Neural cell (in vitro differentiated cells): ENCODE results near the gene GLE1. TPM values are rescaled to one million over a fixed set of nuclear protein-coding genes. Genes with fewer than 3 reads are reported as not detected.

ENCODE experiments used
- H2AFZ ChIP-seq: fragments of 200-600, 300-800 bp; sonication (generic), shearing (Covaris generic); 2 replicates; pipeline ENCODE4 v1.6.0; 2014; ENCODE audit warnings: low read depth, mild to moderate bottlenecking, antibody characterized with exemption, low read length, moderate library complexity
- H3F3A ChIP-seq: fragments of 200-600 bp; shearing (Covaris generic); 2 replicates; pipeline ENCODE4 v1.6.1; 2016; ENCODE audit warnings: mild to moderate bottlenecking, moderate library complexity, mixed read lengths, antibody characterized with exemption, low read length; ENCODE audit not compliant: insufficient read depth, poor library complexity, severe bottlenecking
- H3K27ac ChIP-seq: fragments of 200-600, 300-800 bp; sonication (generic), shearing (Covaris generic); 2 replicates; pipeline ENCODE4 v1.5.1; 2014; ENCODE audit warnings: mild to moderate bottlenecking, low read length, moderate library complexity
- H3K27me3 ChIP-seq: fragments of 300-800, 200-600 bp; sonication (generic), shearing (Covaris generic); 2 replicates; pipeline ENCODE4 v1.6.0; 2014; ENCODE audit warnings: mild to moderate bottlenecking, low read depth, low read length, moderate library complexity; ENCODE audit not compliant: insufficient read depth
- H3K36me3 ChIP-seq: fragments of 300-800, 200-600 bp; sonication (generic), shearing (Covaris generic); 2 replicates; pipeline ENCODE4 v1.5.1; 2014; ENCODE audit warnings: mild to moderate bottlenecking, antibody characterized with exemption, low read length, moderate library complexity; ENCODE audit not compliant: insufficient read depth
- H3K4me2 ChIP-seq: fragments of 300-800, 200-600 bp; sonication (generic), shearing (Covaris generic); 2 replicates; pipeline ENCODE4 v1.6.0; 2014; ENCODE audit warnings: mild to moderate bottlenecking, low read length
- H3K4me3 ChIP-seq: fragments of 300-800, 200-600 bp; sonication (generic), shearing (Covaris generic); 2 replicates; pipeline ENCODE4 v1.5.1; 2014; ENCODE audit warnings: mild to moderate bottlenecking, low read length, moderate library complexity
- H3K79me2 ChIP-seq: fragments of 200-600 bp; shearing (Covaris generic); replicated peaks from 2 replicates; pipeline ENCODE4 v1.6.0; 2014; ENCODE audit warnings: mild to moderate bottlenecking, low read length, moderate library complexity; ENCODE audit not compliant: insufficient read depth
- H3K9ac ChIP-seq: fragments of 300-800, 200-600 bp; sonication (generic), shearing (Covaris generic); 2 replicates; pipeline ENCODE4 v1.6.1; 2016; ENCODE audit warnings: mild to moderate bottlenecking, low read length, mixed read lengths
- H3K9me2 ChIP-seq: fragments of 200-600 bp; shearing (Covaris generic); 2 replicates; pipeline ENCODE4 v1.6.1; 2016; ENCODE audit warnings: mild to moderate bottlenecking, low read length, mixed read lengths; ENCODE audit not compliant: insufficient read depth
- H3K9me3 ChIP-seq: fragments of 200-600, 300-800 bp; sonication (generic), shearing (Covaris generic); 2 replicates; pipeline ENCODE4 v1.6.1; 2016; ENCODE audit warnings: mild to moderate bottlenecking, mixed run types, low read length, moderate library complexity, mixed read lengths
- H4K20me1 ChIP-seq: fragments of 200-600 bp; shearing (Covaris generic); 2 replicates; pipeline ENCODE4 v1.6.1; 2016; ENCODE audit warnings: mild to moderate bottlenecking, mixed run types; ENCODE audit not compliant: insufficient read depth
- EP300 ChIP-seq: fragments of 450-650 bp; conservative IDR thresholded peaks from 2 replicates; pipeline ENCODE4 v1.6.1; 2014; ENCODE audit warnings: antibody characterized with exemption, mild to moderate bottlenecking, moderate library complexity; ENCODE audit not compliant: poor library complexity, severe bottlenecking
- EZH2 ChIP-seq: fragments of 200-600, 300-800 bp; shearing (Covaris generic), sonication (generic); IDR thresholded peaks from 2 replicates; pipeline ENCODE4 v1.6.1; 2014; ENCODE audit warnings: antibody characterized with exemption, low read length, borderline replicate concordance, mild to moderate bottlenecking; ENCODE audit not compliant: insufficient read depth, poor library complexity, severe bottlenecking
- MXI1 ChIP-seq: fragments of 450-650 bp; conservative IDR thresholded peaks from 2 replicates; pipeline ENCODE4 v1.6.1; 2014; ENCODE audit warnings: antibody characterized with exemption, mild to moderate bottlenecking; ENCODE audit not compliant: poor library complexity, severe bottlenecking
- POLR2AphosphoS5 ChIP-seq: IDR thresholded peaks from 2 replicates; pipeline ENCODE4 v1.6.1; 2012
- RAD21 ChIP-seq: fragments of 450-650 bp; conservative IDR thresholded peaks from 2 replicates; pipeline ENCODE4 v1.6.1; 2014; ENCODE audit warnings: antibody characterized with exemption, mild to moderate bottlenecking, moderate library complexity
- REST ChIP-seq: IDR thresholded peaks from 2 replicates; pipeline ENCODE4 v1.6.1; 2012; ENCODE audit warnings: borderline replicate concordance
- SMC3 ChIP-seq: fragments of 450-650 bp; conservative IDR thresholded peaks from 2 replicates; pipeline ENCODE4 v1.6.1; 2014; ENCODE audit warnings: antibody characterized with exemption, mild to moderate bottlenecking, moderate library complexity; ENCODE audit not compliant: poor library complexity
- TAF1 ChIP-seq: IDR thresholded peaks from 2 replicates; pipeline ENCODE4 v1.6.1; 2012; ENCODE audit warnings: low read depth
- polyA plus RNA-seq: library from polyadenylated mRNA; depleted of rRNA; stranded (reverse); fragments of >200 nt; gene quantifications from 2 replicates; pipeline ENCODE4 v1.2.3, GENCODE V29; 2014
- small RNA-seq, 3 experiments: library from RNA; depleted of rRNA; stranded (forward); fragments of <200 nt; gene quantifications; one replicate each; pipeline ENCODE3, GENCODE V24; 2012
- TF ChIP-seq, protein P1 (sequence below): fragments of 450-650 bp; IDR thresholded peaks from 2 replicates; pipeline ENCODE4 v1.5.1; 2014; ENCODE audit warnings: antibody characterized with exemption, mild to moderate bottlenecking, moderate library complexity; ENCODE audit not compliant: poor library complexity, severe bottlenecking

The GLE1 gene
- polyA plus RNA-seq, 1 donor from 2014 or later = 29.6 TPM

GRCh38 chr9:128588581-128589233, 84.2 kb downstream of the GLE1 start:
- TF ChIP-seq EZH2 (no peak), POLR2AphosphoS5 (no peak), MXI1 (no peak), REST (no peak), TAF1 (no peak), SMC3 (no peak), EP300 (no peak), RAD21 (no peak)
- TF ChIP-seq, protein P1, sequence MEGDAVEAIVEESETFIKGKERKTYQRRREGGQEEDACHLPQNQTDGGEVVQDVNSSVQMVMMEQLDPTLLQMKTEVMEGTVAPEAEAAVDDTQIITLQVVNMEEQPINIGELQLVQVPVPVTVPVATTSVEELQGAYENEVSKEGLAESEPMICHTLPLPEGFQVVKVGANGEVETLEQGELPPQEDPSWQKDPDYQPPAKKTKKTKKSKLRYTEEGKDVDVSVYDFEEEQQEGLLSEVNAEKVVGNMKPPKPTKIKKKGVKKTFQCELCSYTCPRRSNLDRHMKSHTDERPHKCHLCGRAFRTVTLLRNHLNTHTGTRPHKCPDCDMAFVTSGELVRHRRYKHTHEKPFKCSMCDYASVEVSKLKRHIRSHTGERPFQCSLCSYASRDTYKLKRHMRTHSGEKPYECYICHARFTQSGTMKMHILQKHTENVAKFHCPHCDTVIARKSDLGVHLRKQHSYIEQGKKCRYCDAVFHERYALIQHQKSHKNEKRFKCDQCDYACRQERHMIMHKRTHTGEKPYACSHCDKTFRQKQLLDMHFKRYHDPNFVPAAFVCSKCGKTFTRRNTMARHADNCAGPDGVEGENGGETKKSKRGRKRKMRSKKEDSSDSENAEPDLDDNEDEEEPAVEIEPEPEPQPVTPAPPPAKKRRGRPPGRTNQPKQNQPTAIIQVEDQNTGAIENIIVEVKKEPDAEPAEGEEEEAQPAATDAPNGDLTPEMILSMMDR = no peak
- peaks cover 2% of the 10 kb centered on the region for H3K36me3 ChIP-seq
- no peaks in the 10 kb centered on the region for H3K9me3 ChIP-seq
- no peak overlapping the region for H3K9ac ChIP-seq
- H3F3A ChIP-seq = no peaks in the 10 kb centered on the region
- H4K20me1 ChIP-seq = no peaks in the 10 kb centered on the region
- H3K79me2 ChIP-seq = no peaks in the 10 kb centered on the region
- H3K27me3 ChIP-seq = no peaks in the 10 kb centered on the region
- no peaks in the 10 kb centered on the region for H3K9me2 ChIP-seq
- no peak overlapping the region for H3K27ac ChIP-seq
- no peak overlapping the region for H2AFZ ChIP-seq
- H3K4me2 ChIP-seq = no peak overlapping the region
- no peak overlapping the region for H3K4me3 ChIP-seq

Small RNA genes lying within 50 kb of the gene (small RNA-seq; reads per million reads assigned to genes)
- 0 reads per million in 3 experiments for gene RNU7-171P

Other genes with a start within 250 kb of the GLE1 start
- 44.3 and 46.3 TPM in 2 replicates for gene GOLGA2, start 228.7 kb upstream of the GLE1 start, polyA plus RNA-seq
- gene SWI5, start 228.4 kb upstream of the GLE1 start, polyA plus RNA-seq = 43.0 and 67.1 TPM in 2 replicates
- 22.3 and 31.0 TPM in 2 replicates for gene TRUB2, start 182.3 kb upstream of the GLE1 start, polyA plus RNA-seq
- 94.5 and 108 TPM in 2 replicates for gene COQ4, start 181.9 kb upstream of the GLE1 start, polyA plus RNA-seq
- gene SLC27A4, start 164.2 kb upstream of the GLE1 start, polyA plus RNA-seq = 31.6 and 34.2 TPM in 2 replicates
- 66.0 and 80.8 TPM in 2 replicates for gene URM1, start 133.3 kb upstream of the GLE1 start, polyA plus RNA-seq
- 1.1 and 1.8 TPM in 2 replicates for gene CERCAM, start 83.9 kb upstream of the GLE1 start, polyA plus RNA-seq
- 39.3 and 40.4 TPM in 2 replicates for gene ODF2, start 48.7 kb upstream of the GLE1 start, polyA plus RNA-seq
- gene SPTAN1, start 47.9 kb downstream of the GLE1 start, polyA plus RNA-seq = 287 and 353 TPM in 2 replicates
- gene DYNC2I2, start 152.1 kb downstream of the GLE1 start, polyA plus RNA-seq = 82.5 and 86.6 TPM in 2 replicates
- 549 and 855 TPM in 2 replicates for gene SET, start 184.5 kb downstream of the GLE1 start, polyA plus RNA-seq
- gene PKN3, start 197.8 kb downstream of the GLE1 start, polyA plus RNA-seq = 0.06 and 1.4 TPM in 2 replicates
- gene ZDHHC12, start 219.4 kb downstream of the GLE1 start, polyA plus RNA-seq = 0.09 TPM in 1 of 2 replicates, not detected in the other